HepG2 (cell line): ENCODE measurements around the gene DNMT3A. TPM values are rescaled to one million over a fixed set of nuclear protein-coding genes. Genes with fewer than 3 reads are reported as not detected.

ENCODE experiments used
- ATAC-seq: fragments of 200-7000 bp; cut with Tn5 transposase; 3 replicates; pipeline ENCODE4 v1.9.1; 2020; ENCODE audit warnings: mild to moderate bottlenecking, moderate library complexity
- BruUV-seq: library from RNA; stranded (reverse); fragments of 400-500 nt; replicated peaks from 2 replicates; lab custom pipeline; 2021; lab: Mats Ljungman, UMichigan
- CTCF ChIA-PET: fragments of 300-600 bp; formaldehyde crosslinking; extraction: SDS; loops from one replicate; lab custom pipeline; 2021; ENCODE audit warnings: low total read pairs, inconsistent platforms, low intra/inter-chr PET ratio; lab: Yijun Ruan, JAX
- POLR2A ChIA-PET: fragments of 350-600 bp; sonication (Branson Sonifier 250); formaldehyde crosslinking; loops from one replicate; lab custom pipeline; 2020; ENCODE audit warnings: antibody characterized with exemption, inconsistent platforms; lab: Yijun Ruan, JAX
- DNase-seq: peaks from one replicate; pipeline ENCODE4 v3.0.0-alpha.2; 2015; ENCODE audit warnings: low spot score
- FAIRE-seq: peaks from 3 replicates; lab custom pipeline; 2011; peaks lifted over from hg19 to GRCh38; lab: Jason Lieb, UNC
- H2AFZ ChIP-seq: one replicate; pipeline ENCODE4 v1.6.1; 2011; ENCODE audit warnings: low read length, inconsistent platforms
- H3K27ac ChIP-seq: fragments of 300-600 bp; 3 replicates; pipeline ENCODE4 v1.8.0; 2011; ENCODE audit warnings: mixed run types, mild to moderate bottlenecking, mixed read lengths, low read length, inconsistent platforms; ENCODE audit not compliant: insufficient read depth; ENCODE audit errors: extremely low read length
- H3K27me3 ChIP-seq, 2 experiments: fragments of 200-600 bp in 1 of 2; 2 replicates in 1 of 2; 3 replicates in 1 of 2; pipeline versions ENCODE4 v1.6.0 to v1.8.0; 2011; ENCODE audit warnings: low read length in 2 of 2, mild to moderate bottlenecking in 2 of 2, moderate library complexity in 2 of 2, inconsistent platforms in 1 of 2; ENCODE audit not compliant: insufficient read depth in 2 of 2, control insufficient read depth in 1 of 2
- H3K36me3 ChIP-seq, 2 experiments: fragments of 200-600 bp in 1 of 2; replicated peaks in 1 of 2; 2 replicates in 1 of 2; 3 replicates in 1 of 2; pipeline versions ENCODE4 v1.5.1 to v1.8.0; 2011; ENCODE audit warnings: low read length in 2 of 2, inconsistent platforms in 1 of 2; ENCODE audit not compliant: insufficient read depth in 2 of 2, control insufficient read depth in 1 of 2
- H3K4me1 ChIP-seq: 2 replicates; pipeline ENCODE4 v1.5.1; 2012; ENCODE audit warnings: low read length, inconsistent platforms; ENCODE audit not compliant: insufficient read depth
- H3K4me2 ChIP-seq: 2 replicates; pipeline ENCODE4 v1.6.0; 2011; ENCODE audit warnings: low read depth, low read length, inconsistent platforms
- H3K4me3 ChIP-seq, 3 experiments: fragments of 200-600 bp in 1 of 3; sonication (generic), shearing (Covaris generic) in 1 of 3; replicated peaks in 1 of 3; 2 replicates each; pipeline ENCODE4 v1.5.1; 2011 to 2016; ENCODE audit warnings: low read length in 3 of 3, inconsistent platforms in 2 of 3, low read depth in 2 of 3, mild to moderate bottlenecking in 2 of 3, control low read depth in 1 of 3, mixed read lengths in 1 of 3; ENCODE audit not compliant: insufficient read depth in 1 of 3
- H3K79me2 ChIP-seq: one replicate; pipeline ENCODE4 v1.6.1; 2011; ENCODE audit warnings: low read length, inconsistent platforms; ENCODE audit not compliant: insufficient read depth
- H3K9ac ChIP-seq: 2 replicates; pipeline ENCODE4 v1.6.0; 2011; ENCODE audit warnings: mild to moderate bottlenecking, low read depth, low read length, inconsistent platforms; ENCODE audit not compliant: insufficient read depth
- H3K9me3 ChIP-seq: 2 replicates; pipeline ENCODE4 v1.5.1; 2012; ENCODE audit warnings: mild to moderate bottlenecking, low read length
- H4K20me1 ChIP-seq: 2 replicates; pipeline ENCODE4 v1.6.0; 2011; ENCODE audit warnings: inconsistent platforms, mild to moderate bottlenecking, low read length, moderate library complexity; ENCODE audit not compliant: insufficient read depth
- ADNP ChIP-seq: sonication (generic); formaldehyde crosslinking; IDR thresholded peaks from 2 replicates; pipeline ENCODE4 v1.4.0; 2020; ENCODE audit warnings: missing genetic modification reagents
- CCDC6 ChIP-seq: sonication (generic); formaldehyde crosslinking; IDR thresholded peaks from 2 replicates; pipeline ENCODE4 v1.8.1; 2022; ENCODE audit warnings: mild to moderate bottlenecking, missing genetic modification reagents, moderate library complexity
- DMAP1 ChIP-seq: IDR thresholded peaks from 2 replicates; pipeline ENCODE4 v1.6.1; 2016
- JARID2 ChIP-seq: sonication (generic); formaldehyde crosslinking; IDR thresholded peaks from 2 replicates; pipeline ENCODE4 v1.8.1; 2023; ENCODE audit warnings: missing genetic modification reagents, inconsistent platforms; ENCODE audit not compliant: insufficient replicate concordance
- KLF11 ChIP-seq: IDR thresholded peaks from 2 replicates; pipeline ENCODE4 v1.6.1; 2016; ENCODE audit warnings: missing compliant biosample characterization
- ZNF12 ChIP-seq: sonication (generic); formaldehyde crosslinking; IDR thresholded peaks from 2 replicates; pipeline ENCODE4 v1.5.0; 2020; ENCODE audit warnings: missing genetic modification reagents
- ZNF260 ChIP-seq: sonication (generic); formaldehyde crosslinking; IDR thresholded peaks from 2 replicates; pipeline ENCODE4 v1.4.0; 2020; ENCODE audit warnings: missing genetic modification reagents, low read depth, mild to moderate bottlenecking, borderline replicate concordance
- ZNF329 ChIP-seq: sonication (generic); formaldehyde crosslinking; IDR thresholded peaks from 2 replicates; pipeline ENCODE4 v1.9.0; 2021; ENCODE audit warnings: low read depth, mild to moderate bottlenecking, missing genetic modification reagents
- WGBS: methylation state at CpG from one replicate; pipeline ENCODE4 v1.1.6; 2017; ENCODE audit warnings: low lambda C conversion rate; 5-methylcytosine and 5-hydroxymethylcytosine counted together
- in situ Hi-C: cut with HindIII; loops from 2 replicates; pipeline ENCODE4 v1.10.0; 2017; ENCODE audit warnings: low pct_unique_long_range_greater_than_20kb; ENCODE audit not compliant: extremely low pct_ligation_motif_present
- intact Hi-C: fragments of 100-400 bp; cut with micrococcal nuclease; formaldehyde crosslinking; loops from one replicate; pipeline ENCODE4 v1.10.0; 2022; ENCODE audit not compliant: unreplicated experiment
- polyA plus RNA-seq, 8 experiments: library from polyadenylated mRNA; depleted of rRNA in 3 of 8; stranded (reverse) in 7 of 8; unstranded in 1 of 8; fragments of >200 nt; fragmentation: Illumina TruSeq in 4 of 8; extraction: Trizol in 4 of 8; gene quantifications; 2 replicates each; pipeline versions ENCODE4 v1.2.1 to v1.2.3, GENCODE V29; 2011 to 2016; ENCODE audit warnings: low read depth in 4 of 8, missing spikeins in 1 of 8, mixed read lengths in 1 of 8; ENCODE audit not compliant: insufficient read depth in 1 of 8
- total RNA-seq, 5 experiments: library from RNA; depleted of rRNA; stranded (reverse); fragments of >200 nt; fragmentation: Illumina TruSeq; extraction: Trizol; gene quantifications; 2 replicates each; pipeline ENCODE4 v1.2.3, GENCODE V29; 2016; ENCODE audit warnings: low read depth in 1 of 5
- TF ChIP-seq, protein P1 (sequence below): sonication (generic); formaldehyde crosslinking; IDR thresholded peaks from 2 replicates; pipeline ENCODE4 v1.4.0; 2020; ENCODE audit warnings: missing genetic modification reagents
- TF ChIP-seq, protein P2 (sequence below): sonication (generic); formaldehyde crosslinking; IDR thresholded peaks from 2 replicates; pipeline ENCODE4 v1.4.0; 2020; ENCODE audit warnings: low read depth, mild to moderate bottlenecking, missing genetic modification reagents
- TF ChIP-seq, protein P3 (sequence below): sonication (generic); formaldehyde crosslinking; IDR thresholded peaks from 2 replicates; pipeline ENCODE4 v1.4.0; 2020; ENCODE audit warnings: missing genetic modification reagents, mild to moderate bottlenecking, borderline replicate concordance

Gene DNMT3A
- total and polyA plus RNA-seq, 2 of the 13 experiments (the other 11 are each of a cell fraction or from before 2014, with no cell fraction given), result 14.7 to 29.1 TPM

DNA sequence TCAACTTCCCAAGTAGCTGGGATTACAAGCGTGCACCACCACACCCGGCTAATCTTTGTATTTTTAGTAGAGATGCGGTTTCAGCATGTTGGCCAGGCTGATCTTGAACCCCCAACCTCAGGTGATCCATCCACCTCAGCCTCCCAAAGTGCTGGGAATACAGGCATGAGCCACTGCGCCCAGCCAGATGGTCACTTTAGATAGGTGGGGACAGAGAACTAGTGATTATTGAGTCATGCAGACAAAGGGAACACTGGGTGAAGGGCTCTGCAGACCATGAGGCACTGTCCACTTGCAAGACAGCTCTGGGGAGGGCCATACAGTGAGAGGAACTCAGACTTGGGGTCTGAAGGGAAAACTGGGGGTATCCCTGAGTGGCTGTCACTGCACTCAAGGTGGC lies 114.9 kb downstream of the DNMT3A start:
- H3K9ac ChIP-seq, result no peak overlapping the region
- no peak overlapping the region for H2AFZ ChIP-seq
- DNase-seq, result no peak
- ChIA-PET CTCF (no interaction called here), POLR2A (no interaction called here)
- H3K4me2 ChIP-seq, result no peak overlapping the region
- in situ Hi-C loops, result no loop called here
- no TSS peak for BruUV-seq
- TF ChIP-seq CCDC6 (CRISPR knock-in tag) (no peak), KLF11 (CRISPR knock-in tag) (no peak), JARID2 (no peak), ZNF12 (CRISPR knock-in tag) (no peak), ADNP (CRISPR knock-in tag) (no peak), DMAP1 (CRISPR knock-in tag) (no peak), ZNF260 (CRISPR knock-in tag) (no peak), ZNF329 (CRISPR knock-in tag) (no peak)
- TF ChIP-seq, protein P1, sequence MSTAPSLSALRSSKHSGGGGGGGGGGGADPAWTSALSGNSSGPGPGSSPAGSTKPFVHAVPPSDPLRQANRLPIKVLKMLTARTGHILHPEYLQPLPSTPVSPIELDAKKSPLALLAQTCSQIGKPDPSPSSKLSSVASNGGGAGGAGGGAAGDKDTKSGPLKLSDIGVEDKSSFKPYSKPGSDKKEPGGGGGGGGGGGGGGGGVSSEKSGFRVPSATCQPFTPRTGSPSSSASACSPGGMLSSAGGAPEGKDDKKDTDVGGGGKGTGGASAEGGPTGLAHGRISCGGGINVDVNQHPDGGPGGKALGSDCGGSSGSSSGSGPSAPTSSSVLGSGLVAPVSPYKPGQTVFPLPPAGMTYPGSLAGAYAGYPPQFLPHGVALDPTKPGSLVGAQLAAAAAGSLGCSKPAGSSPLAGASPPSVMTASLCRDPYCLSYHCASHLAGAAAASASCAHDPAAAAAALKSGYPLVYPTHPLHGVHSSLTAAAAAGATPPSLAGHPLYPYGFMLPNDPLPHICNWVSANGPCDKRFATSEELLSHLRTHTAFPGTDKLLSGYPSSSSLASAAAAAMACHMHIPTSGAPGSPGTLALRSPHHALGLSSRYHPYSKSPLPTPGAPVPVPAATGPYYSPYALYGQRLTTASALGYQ (CRISPR knock-in tag), result no peak
- TF ChIP-seq, protein P2, sequence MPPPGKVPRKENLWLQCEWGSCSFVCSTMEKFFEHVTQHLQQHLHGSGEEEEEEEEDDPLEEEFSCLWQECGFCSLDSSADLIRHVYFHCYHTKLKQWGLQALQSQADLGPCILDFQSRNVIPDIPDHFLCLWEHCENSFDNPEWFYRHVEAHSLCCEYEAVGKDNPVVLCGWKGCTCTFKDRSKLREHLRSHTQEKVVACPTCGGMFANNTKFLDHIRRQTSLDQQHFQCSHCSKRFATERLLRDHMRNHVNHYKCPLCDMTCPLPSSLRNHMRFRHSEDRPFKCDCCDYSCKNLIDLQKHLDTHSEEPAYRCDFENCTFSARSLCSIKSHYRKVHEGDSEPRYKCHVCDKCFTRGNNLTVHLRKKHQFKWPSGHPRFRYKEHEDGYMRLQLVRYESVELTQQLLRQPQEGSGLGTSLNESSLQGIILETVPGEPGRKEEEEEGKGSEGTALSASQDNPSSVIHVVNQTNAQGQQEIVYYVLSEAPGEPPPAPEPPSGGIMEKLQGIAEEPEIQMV (CRISPR knock-in tag), result no peak
- TF ChIP-seq, protein P3, sequence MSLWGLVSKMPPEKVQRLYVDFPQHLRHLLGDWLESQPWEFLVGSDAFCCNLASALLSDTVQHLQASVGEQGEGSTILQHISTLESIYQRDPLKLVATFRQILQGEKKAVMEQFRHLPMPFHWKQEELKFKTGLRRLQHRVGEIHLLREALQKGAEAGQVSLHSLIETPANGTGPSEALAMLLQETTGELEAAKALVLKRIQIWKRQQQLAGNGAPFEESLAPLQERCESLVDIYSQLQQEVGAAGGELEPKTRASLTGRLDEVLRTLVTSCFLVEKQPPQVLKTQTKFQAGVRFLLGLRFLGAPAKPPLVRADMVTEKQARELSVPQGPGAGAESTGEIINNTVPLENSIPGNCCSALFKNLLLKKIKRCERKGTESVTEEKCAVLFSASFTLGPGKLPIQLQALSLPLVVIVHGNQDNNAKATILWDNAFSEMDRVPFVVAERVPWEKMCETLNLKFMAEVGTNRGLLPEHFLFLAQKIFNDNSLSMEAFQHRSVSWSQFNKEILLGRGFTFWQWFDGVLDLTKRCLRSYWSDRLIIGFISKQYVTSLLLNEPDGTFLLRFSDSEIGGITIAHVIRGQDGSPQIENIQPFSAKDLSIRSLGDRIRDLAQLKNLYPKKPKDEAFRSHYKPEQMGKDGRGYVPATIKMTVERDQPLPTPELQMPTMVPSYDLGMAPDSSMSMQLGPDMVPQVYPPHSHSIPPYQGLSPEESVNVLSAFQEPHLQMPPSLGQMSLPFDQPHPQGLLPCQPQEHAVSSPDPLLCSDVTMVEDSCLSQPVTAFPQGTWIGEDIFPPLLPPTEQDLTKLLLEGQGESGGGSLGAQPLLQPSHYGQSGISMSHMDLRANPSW, result no peak
- no peaks in the 10 kb centered on the region for H3K79me2 ChIP-seq
- no peak overlapping the region for H3K4me3 ChIP-seq
- no peaks in the 10 kb centered on the region for H3K36me3 ChIP-seq
- no peak overlapping the region for H3K27ac ChIP-seq
- H3K27me3 ChIP-seq, result 0 out of 5 replicates have a peak, but pooled peaks cover 0 to 1% of the 10 kb centered on the region in 2 experiments
- no peaks in the 10 kb centered on the region for H4K20me1 ChIP-seq
- peaks cover 7% of the 10 kb centered on the region; the same call in 1 of the 2 replicates for H3K4me1 ChIP-seq
- no peaks in the 10 kb centered on the region for H3K9me3 ChIP-seq
- no peak for ATAC-seq
- no peak for FAIRE-seq
- intact Hi-C loops, result no loop called here
- WGBS, result 91% methylated on average over 4 of the region's 4 CpGs
